HepG2 (cell line): ENCODE measurements around the gene NEURL4. TPM values are rescaled to one million over a fixed set of nuclear protein-coding genes. Genes with fewer than 3 reads are reported as not detected.

ENCODE experiments used
- KLF9 ChIP-seq: IDR thresholded peaks from 2 replicates; pipeline ENCODE4 v1.6.1; 2016; ENCODE audit warnings: low read depth
- NFATC3 ChIP-seq: sonication (generic); formaldehyde crosslinking; IDR thresholded peaks from 2 replicates; pipeline ENCODE4 v1.5.1; 2020; ENCODE audit warnings: mild to moderate bottlenecking, missing genetic modification reagents
- POLR2AphosphoS5 ChIP-seq: IDR thresholded peaks from 2 replicates; pipeline ENCODE4 v1.6.1; 2012; ENCODE audit warnings: low read depth, low read length
- SNAPC2 ChIP-seq: sonication (generic); formaldehyde crosslinking; IDR thresholded peaks from 2 replicates; pipeline ENCODE4 v1.8.1; 2022; ENCODE audit warnings: mild to moderate bottlenecking, missing genetic modification reagents
- TBX2 ChIP-seq: sonication (generic); formaldehyde crosslinking; IDR thresholded peaks from 2 replicates; pipeline ENCODE4 v1.5.0; 2020; ENCODE audit warnings: missing genetic modification reagents, mild to moderate bottlenecking, borderline replicate concordance
- ZNF124 ChIP-seq: sonication (generic); formaldehyde crosslinking; IDR thresholded peaks from 2 replicates; pipeline ENCODE4 v1.4.0; 2020; ENCODE audit warnings: missing genetic modification reagents
- ZNF180 ChIP-seq: sonication (generic); formaldehyde crosslinking; IDR thresholded peaks from 2 replicates; pipeline ENCODE4 v1.4.0; 2020; ENCODE audit warnings: low read depth, missing genetic modification reagents, borderline replicate concordance
- ZNF326 ChIP-seq: sonication (generic); formaldehyde crosslinking; IDR thresholded peaks from 2 replicates; pipeline ENCODE4 v1.4.0; 2020; ENCODE audit warnings: missing genetic modification reagents, borderline replicate concordance
- polyA plus RNA-seq, 8 experiments: library from polyadenylated mRNA; depleted of rRNA in 3 of 8; stranded (reverse) in 7 of 8; unstranded in 1 of 8; fragments of >200 nt; fragmentation: Illumina TruSeq in 4 of 8; extraction: Trizol in 4 of 8; gene quantifications; 2 replicates each; pipeline versions ENCODE4 v1.2.1 to v1.2.3, GENCODE V29; 2011 to 2016; ENCODE audit warnings: low read depth in 4 of 8, missing spikeins in 1 of 8, mixed read lengths in 1 of 8; ENCODE audit not compliant: insufficient read depth in 1 of 8
- total RNA-seq, 5 experiments: library from RNA; depleted of rRNA; stranded (reverse); fragments of >200 nt; fragmentation: Illumina TruSeq; extraction: Trizol; gene quantifications; 2 replicates each; pipeline ENCODE4 v1.2.3, GENCODE V29; 2016; ENCODE audit warnings: low read depth in 1 of 5
- TF ChIP-seq, protein P1 (sequence below): conservative IDR thresholded peaks from 2 replicates; pipeline ENCODE4 v1.6.1; 2018; ENCODE audit warnings: missing genetic modification reagents
- TF ChIP-seq, protein P2 (sequence below): sonication (generic); formaldehyde crosslinking; IDR thresholded peaks from 2 replicates; pipeline ENCODE4 v1.4.0; 2020; ENCODE audit warnings: mild to moderate bottlenecking, low read depth, missing genetic modification reagents
- TF ChIP-seq, protein P3 (sequence below): sonication (generic); formaldehyde crosslinking; IDR thresholded peaks from 2 replicates; pipeline ENCODE4 v1.5.0; 2020; ENCODE audit warnings: mild to moderate bottlenecking, missing genetic modification reagents, borderline replicate concordance
- TF ChIP-seq, protein P4 (sequence below): sonication (generic); formaldehyde crosslinking; IDR thresholded peaks from 2 replicates; pipeline ENCODE4 v1.8.0; 2022; ENCODE audit warnings: missing genetic modification reagents, mild to moderate bottlenecking, moderate library complexity, borderline replicate concordance
- TF ChIP-seq, protein P5 (sequence below): sonication (generic); formaldehyde crosslinking; IDR thresholded peaks from one replicate; pipeline ENCODE4 v1.5.1; 2020; ENCODE audit warnings: mild to moderate bottlenecking, missing genetic modification reagents; ENCODE audit errors: not compliant biosample characterization

The NEURL4 gene
- total and polyA plus RNA-seq, 2 of the 13 experiments (the other 11 are each of a cell fraction or from before 2014, with no cell fraction given): 14.8 to 15.7 TPM

DNA sequence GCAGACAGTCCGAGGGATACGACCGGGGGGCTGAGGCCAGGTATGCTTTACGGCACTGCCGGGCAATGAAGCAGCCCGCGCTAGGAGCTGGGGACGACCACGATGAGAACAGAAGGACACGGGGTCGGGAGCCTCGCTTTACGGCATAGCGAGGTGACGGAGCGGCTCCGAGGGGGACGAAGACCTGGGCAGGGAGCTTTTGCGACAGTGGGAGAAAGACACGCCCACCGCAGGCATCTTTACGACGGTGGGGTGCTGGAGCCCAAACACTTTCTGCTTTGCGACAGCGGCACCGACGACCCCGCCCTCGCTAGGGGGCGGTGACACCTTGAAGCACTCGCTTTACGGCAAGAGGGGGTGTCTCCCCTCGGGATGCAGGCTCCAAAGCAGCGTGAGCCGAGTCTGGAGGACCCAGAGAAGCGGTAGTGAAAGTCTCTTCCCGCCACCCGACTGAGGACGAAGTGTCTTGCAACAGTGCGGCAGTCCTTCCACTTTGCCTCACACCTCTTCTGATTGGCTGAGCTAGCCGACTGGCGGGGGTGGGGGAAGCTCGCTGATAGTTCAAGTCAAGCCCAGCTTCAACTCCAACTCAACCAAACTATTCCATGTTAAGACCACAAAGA is 350 bp upstream of the NEURL4 start (continued):
- TF ChIP-seq, protein P1, sequence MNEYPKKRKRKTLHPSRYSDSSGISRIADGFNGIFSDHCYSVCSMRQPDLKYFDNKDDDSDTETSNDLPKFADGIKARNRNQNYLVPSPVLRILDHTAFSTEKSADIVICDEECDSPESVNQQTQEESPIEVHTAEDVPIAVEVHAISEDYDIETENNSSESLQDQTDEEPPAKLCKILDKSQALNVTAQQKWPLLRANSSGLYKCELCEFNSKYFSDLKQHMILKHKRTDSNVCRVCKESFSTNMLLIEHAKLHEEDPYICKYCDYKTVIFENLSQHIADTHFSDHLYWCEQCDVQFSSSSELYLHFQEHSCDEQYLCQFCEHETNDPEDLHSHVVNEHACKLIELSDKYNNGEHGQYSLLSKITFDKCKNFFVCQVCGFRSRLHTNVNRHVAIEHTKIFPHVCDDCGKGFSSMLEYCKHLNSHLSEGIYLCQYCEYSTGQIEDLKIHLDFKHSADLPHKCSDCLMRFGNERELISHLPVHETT (CRISPR knock-in tag): peak; percentile 93
- no peak for TF ChIP-seq ZNF124 (CRISPR knock-in tag)
- peak; percentile 93 for TF ChIP-seq TBX2
- TF ChIP-seq ZNF326 (CRISPR knock-in tag): no peak
- no peak for TF ChIP-seq ZNF180 (CRISPR knock-in tag)
- peak; percentile 84 for TF ChIP-seq POLR2AphosphoS5
- TF ChIP-seq, protein P2, sequence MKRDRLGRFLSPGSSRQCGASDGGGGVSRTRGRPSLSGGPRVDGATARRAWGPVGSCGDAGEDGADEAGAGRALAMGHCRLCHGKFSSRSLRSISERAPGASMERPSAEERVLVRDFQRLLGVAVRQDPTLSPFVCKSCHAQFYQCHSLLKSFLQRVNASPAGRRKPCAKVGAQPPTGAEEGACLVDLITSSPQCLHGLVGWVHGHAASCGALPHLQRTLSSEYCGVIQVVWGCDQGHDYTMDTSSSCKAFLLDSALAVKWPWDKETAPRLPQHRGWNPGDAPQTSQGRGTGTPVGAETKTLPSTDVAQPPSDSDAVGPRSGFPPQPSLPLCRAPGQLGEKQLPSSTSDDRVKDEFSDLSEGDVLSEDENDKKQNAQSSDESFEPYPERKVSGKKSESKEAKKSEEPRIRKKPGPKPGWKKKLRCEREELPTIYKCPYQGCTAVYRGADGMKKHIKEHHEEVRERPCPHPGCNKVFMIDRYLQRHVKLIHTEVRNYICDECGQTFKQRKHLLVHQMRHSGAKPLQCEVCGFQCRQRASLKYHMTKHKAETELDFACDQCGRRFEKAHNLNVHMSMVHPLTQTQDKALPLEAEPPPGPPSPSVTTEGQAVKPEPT: no peak
- TF ChIP-seq KLF9 (CRISPR knock-in tag): 0 out of 2 replicates have a peak, but pooled peaks have one; percentile 21
- no peak for TF ChIP-seq SNAPC2 (CRISPR knock-in tag)
- TF ChIP-seq, protein P3, sequence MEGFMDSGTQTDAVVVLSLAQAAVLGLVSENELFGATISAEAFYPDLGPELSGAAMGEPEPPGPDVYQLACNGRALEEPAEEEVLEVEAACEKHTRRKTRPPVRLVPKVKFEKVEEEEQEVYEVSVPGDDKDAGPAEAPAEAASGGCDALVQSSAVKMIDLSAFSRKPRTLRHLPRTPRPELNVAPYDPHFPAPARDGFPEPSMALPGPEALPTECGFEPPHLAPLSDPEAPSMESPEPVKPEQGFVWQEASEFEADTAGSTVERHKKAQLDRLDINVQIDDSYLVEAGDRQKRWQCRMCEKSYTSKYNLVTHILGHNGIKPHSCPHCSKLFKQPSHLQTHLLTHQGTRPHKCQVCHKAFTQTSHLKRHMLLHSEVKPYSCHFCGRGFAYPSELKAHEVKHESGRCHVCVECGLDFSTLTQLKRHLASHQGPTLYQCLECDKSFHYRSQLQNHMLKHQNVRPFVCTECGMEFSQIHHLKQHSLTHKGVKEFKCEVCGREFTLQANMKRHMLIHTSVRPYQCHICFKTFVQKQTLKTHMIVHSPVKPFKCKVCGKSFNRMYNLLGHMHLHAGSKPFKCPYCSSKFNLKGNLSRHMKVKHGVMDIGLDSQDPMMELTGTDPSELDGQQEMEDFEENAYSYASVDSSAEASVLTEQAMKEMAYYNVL (CRISPR knock-in tag): peak; percentile 49; the same call in 1 of the 2 replicates
- no peak for TF ChIP-seq NFATC3
- TF ChIP-seq, protein P4, sequence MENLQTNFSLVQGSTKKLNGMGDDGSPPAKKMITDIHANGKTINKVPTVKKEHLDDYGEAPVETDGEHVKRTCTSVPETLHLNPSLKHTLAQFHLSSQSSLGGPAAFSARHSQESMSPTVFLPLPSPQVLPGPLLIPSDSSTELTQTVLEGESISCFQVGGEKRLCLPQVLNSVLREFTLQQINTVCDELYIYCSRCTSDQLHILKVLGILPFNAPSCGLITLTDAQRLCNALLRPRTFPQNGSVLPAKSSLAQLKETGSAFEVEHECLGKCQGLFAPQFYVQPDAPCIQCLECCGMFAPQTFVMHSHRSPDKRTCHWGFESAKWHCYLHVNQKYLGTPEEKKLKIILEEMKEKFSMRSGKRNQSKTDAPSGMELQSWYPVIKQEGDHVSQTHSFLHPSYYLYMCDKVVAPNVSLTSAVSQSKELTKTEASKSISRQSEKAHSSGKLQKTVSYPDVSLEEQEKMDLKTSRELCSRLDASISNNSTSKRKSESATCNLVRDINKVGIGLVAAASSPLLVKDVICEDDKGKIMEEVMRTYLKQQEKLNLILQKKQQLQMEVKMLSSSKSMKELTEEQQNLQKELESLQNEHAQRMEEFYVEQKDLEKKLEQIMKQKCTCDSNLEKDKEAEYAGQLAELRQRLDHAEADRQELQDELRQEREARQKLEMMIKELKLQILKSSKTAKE (CRISPR knock-in tag): no peak
- TF ChIP-seq, protein P5, sequence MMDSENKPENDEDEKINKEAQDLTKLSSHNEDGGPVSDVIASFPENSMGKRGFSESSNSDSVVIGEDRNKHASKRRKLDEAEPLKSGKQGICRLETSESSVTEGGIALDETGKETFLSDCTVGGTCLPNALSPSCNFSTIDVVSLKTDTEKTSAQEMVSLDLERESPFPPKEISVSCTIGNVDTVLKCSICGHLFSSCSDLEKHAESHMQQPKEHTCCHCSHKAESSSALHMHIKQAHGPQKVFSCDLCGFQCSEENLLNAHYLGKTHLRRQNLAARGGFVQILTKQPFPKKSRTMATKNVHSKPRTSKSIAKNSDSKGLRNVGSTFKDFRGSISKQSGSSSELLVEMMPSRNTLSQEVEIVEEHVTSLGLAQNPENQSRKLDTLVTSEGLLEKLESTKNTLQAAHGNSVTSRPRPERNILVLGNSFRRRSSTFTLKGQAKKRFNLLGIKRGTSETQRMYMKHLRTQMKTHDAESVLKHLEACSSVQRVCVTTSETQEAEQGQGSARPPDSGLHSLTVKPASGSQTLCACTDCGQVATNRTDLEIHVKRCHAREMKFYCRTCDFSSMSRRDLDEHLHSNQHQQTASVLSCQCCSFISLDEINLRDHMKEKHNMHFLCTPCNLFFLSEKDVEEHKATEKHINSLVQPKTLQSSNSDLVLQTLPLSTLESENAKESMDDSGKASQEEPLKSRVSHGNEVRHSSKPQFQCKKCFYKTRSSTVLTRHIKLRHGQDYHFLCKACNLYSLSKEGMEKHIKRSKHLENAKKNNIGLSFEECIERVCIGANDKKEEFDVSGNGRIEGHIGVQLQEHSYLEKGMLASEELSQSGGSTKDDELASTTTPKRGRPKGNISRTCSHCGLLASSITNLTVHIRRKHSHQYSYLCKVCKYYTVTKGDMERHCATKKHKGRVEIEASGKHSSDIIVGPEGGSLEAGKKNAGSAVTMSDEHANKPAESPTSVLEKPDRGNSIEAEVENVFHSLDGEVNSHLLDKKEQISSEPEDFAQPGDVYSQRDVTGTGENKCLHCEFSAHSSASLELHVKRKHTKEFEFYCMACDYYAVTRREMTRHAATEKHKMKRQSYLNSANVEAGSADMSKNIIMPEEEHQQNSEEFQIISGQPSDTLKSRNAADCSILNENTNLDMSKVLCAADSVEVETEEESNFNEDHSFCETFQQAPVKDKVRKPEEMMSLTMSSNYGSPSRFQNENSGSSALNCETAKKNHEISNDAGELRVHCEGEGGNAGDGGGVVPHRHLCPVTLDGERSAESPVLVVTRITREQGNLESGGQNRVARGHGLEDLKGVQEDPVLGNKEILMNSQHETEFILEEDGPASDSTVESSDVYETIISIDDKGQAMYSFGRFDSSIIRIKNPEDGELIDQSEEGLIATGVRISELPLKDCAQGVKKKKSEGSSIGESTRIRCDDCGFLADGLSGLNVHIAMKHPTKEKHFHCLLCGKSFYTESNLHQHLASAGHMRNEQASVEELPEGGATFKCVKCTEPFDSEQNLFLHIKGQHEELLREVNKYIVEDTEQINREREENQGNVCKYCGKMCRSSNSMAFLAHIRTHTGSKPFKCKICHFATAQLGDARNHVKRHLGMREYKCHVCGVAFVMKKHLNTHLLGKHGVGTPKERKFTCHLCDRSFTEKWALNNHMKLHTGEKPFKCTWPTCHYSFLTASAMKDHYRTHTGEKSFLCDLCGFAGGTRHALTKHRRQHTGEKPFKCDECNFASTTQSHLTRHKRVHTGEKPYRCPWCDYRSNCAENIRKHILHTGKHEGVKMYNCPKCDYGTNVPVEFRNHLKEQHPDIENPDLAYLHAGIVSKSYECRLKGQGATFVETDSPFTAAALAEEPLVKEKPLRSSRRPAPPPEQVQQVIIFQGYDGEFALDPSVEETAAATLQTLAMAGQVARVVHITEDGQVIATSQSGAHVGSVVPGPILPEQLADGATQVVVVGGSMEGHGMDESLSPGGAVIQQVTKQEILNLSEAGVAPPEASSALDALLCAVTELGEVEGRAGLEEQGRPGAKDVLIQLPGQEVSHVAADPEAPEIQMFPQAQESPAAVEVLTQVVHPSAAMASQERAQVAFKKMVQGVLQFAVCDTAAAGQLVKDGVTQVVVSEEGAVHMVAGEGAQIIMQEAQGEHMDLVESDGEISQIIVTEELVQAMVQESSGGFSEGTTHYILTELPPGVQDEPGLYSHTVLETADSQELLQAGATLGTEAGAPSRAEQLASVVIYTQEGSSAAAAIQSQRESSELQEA (CRISPR knock-in tag): no peak
